SH-SY5Y (cell line): ENCODE results near the gene F10.

Experiments used
- GATA2 ChIP-seq: IDR thresholded peaks from 2 replicates; pipeline ENCODE4 v1.6.1; 2011; ENCODE audit warnings: mild to moderate bottlenecking, low read depth, low read length
- GATA3 ChIP-seq: IDR thresholded peaks from 2 replicates; pipeline ENCODE4 v1.6.1; 2011; ENCODE audit warnings: low read depth, mild to moderate bottlenecking, low read length, moderate library complexity

DNA sequence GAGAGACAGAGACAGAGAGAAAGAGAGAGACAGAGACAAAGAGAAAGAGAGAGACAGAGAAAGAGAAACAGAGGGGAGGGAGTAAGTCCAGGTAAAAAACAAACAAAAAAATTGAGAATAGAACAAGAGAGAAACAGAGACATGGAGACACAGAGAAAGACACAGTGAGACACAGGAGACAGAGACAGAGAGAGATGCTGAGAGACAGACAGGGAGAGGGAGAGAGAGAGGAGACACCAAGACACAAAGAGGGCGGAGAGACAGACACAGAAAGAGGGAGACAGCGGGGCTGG lies 30.0 kb downstream of the F10 start:
- TF ChIP-seq GATA3 (no peak), GATA2 (no peak)
